NOMO-1 treated with dmso at 0.1 percent for 144 hours (cell line): Measurements from ENCODE around the gene MAB21L2.

Source experiments
- DNase-seq: peaks from one replicate; lab custom pipeline; 2025; ENCODE audit not compliant: unreplicated experiment; lab: John Stamatoyannopoulos, UW

Gene MAB21L2

GRCh38 chr4:150574678-150575077, 7.3 kb upstream of the MAB21L2 start:
- no peak for DNase-seq

GRCh38 chr4:150577796-150578195, 4.2 kb upstream of the MAB21L2 start:
- no peak for DNase-seq

- DNase-seq = no peak
These were observed 3.0 kb upstream of the MAB21L2 start for GRCh38 chr4:150578745-150579501.

GRCh38 chr4:150579551-150580234, 2.3 kb upstream of the MAB21L2 start:
- no peak for DNase-seq

- no peak for DNase-seq
These were observed 1.6 kb upstream of the MAB21L2 start for GRCh38 chr4:150580306-150580705.

GRCh38 chr4:150581056-150581605, 820 bp upstream of the MAB21L2 start:
- DNase-seq = no peak

- DNase-seq = no peak
These were observed 305 bp upstream of the MAB21L2 start for GRCh38 chr4:150581641-150582051.

- no peak for DNase-seq
These were observed 929 bp downstream of the MAB21L2 start for GRCh38 chr4:150582873-150583286.

- no peak for DNase-seq
These were observed 1.5 kb downstream of the MAB21L2 start for GRCh38 chr4:150583287-150584110.

GRCh38 chr4:150584111-150584915, 2.4 kb downstream of the MAB21L2 start:
- no peak for DNase-seq

- DNase-seq = no peak
These were observed 3.7 kb downstream of the MAB21L2 start for GRCh38 chr4:150585611-150586010.

- DNase-seq = no peak
These were observed 4.3 kb downstream of the MAB21L2 start for GRCh38 chr4:150586162-150586810.

GRCh38 chr4:150588316-150588715, 6.4 kb downstream of the MAB21L2 start:
- DNase-seq = no peak

GRCh38 chr4:150589157-150589556, 7.2 kb downstream of the MAB21L2 start:
- DNase-seq = no peak

- DNase-seq = no peak
These were observed 8.7 kb downstream of the MAB21L2 start for GRCh38 chr4:150590631-150591030.

- DNase-seq = no peak
These were observed 9.5 kb downstream of the MAB21L2 start for GRCh38 chr4:150591406-150591805.

- no peak for DNase-seq
These were observed 10.0 kb downstream of the MAB21L2 start for GRCh38 chr4:150591904-150592303.

- no peak for DNase-seq
These were observed 12.0 kb downstream of the MAB21L2 start for GRCh38 chr4:150593996-150594395.

GRCh38 chr4:150598909-150599308, 17.0 kb downstream of the MAB21L2 start:
- no peak for DNase-seq

GRCh38 chr4:150599547-150599946, 17.6 kb downstream of the MAB21L2 start:
- DNase-seq = no peak
